Measurements from ENCODE around the gene SMIM44.

GRCh38 chr19:3433805-3434540 is 49.3 kb downstream of the SMIM44 start:
- no peak for TF ChIP-seq CTCF (IDR thresholded peaks at IDR 0.05; ENCODE audit: low read length)
- TF ChIP-seq EZH2 (IDR thresholded peaks at IDR 0.05; ENCODE audit: borderline replicate concordance, low read length): no peak

Measured in OCI-LY1 (cell line).